ENCODE results near the gene SRXN1.

Gene SRXN1

DNA sequence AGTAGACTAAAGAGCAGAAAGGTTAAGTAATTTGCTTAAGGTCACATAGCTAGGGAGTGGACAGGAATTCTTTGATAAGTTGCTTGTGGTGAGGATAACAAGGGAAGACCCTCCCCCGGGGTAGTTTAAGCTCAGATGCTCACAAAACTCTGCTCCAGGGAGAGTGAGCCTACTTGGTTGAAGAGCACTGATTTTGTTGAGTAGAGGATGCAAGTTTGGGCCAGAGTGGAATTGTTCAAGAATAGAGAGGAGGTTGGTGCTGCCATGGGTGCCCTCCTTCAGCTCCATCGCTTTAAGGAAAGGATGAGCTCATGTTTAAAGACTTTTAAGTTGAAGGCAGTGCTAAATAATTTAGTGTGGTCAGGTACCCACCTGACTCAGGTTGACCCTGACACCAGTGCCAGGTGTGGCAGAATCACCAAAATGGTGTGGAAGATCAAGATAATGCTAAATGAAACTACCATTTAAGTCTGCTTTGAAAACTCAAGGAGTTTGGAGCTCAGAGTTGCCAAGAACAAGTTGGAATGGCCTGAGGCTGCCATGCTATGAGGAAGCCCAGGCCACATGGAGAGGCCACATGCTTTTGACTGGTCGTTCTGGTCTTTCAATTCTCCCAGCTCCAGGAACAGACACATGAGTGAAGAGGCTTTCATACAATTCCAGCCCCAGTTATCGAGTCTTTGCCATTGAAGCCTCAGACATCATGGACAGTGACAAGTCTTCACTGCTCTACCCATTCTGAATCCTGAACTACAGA is 34.9 kb downstream of the SRXN1 start:
- Histone ChIP-seq H3K27me3 (ENCODE audit: insufficient read depth, low read length) (peaks cover 72% of the 10 kb centered on the region), H3K27ac (ENCODE audit: low read depth, low read length) (no peak overlapping the region), H3K4me1 (ENCODE audit: control insufficient read depth, insufficient read depth, low read length, unreplicated experiment) (no peaks in the 10 kb centered on the region), H2AFZ (ENCODE audit: low read length, unreplicated experiment) (no peak overlapping the region), H3K79me2 (ENCODE audit: control insufficient read depth, insufficient read depth, low read length, unreplicated experiment) (no peaks in the 10 kb centered on the region), H3K36me3 (ENCODE audit: insufficient read depth, low read length) (peaks cover 5% of the 10 kb centered on the region; the same call in 1 of the 2 replicates), H3K4me3 (ENCODE audit: low read depth, low read length) (no peak overlapping the region)

DNA sequence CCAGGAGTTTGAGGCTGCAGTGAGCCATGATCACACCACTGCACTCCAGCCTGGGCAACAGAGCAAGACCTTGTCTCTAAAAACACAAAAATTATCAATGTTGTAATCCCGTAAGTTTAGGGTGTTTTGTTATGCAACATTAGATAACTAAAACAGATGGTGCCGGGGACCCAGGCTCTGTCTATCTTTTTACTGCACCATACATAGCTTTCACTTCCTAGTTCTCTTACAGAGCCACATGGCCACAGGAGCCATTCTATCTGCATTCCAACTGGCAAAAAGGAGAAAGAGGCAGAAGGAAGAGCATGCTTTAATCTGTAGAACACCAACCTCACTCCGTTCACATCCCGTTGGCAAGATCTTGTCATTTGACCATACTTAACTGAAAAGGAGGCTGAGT is 37.5 kb downstream of the SRXN1 start:
- no peak overlapping the region for H2AFZ ChIP-seq (ENCODE audit: low read length, unreplicated experiment)
- H3K4me3 ChIP-seq (ENCODE audit: low read depth, low read length) = no peak overlapping the region
- no peaks in the 10 kb centered on the region for H3K4me1 ChIP-seq (ENCODE audit: control insufficient read depth, insufficient read depth, low read length, unreplicated experiment)
- peaks cover 89% of the 10 kb centered on the region for H3K27me3 ChIP-seq (ENCODE audit: insufficient read depth, low read length)
- peaks cover 5% of the 10 kb centered on the region; the same call in 1 of the 2 replicates for H3K36me3 ChIP-seq (ENCODE audit: insufficient read depth, low read length)
- H3K27ac ChIP-seq (ENCODE audit: low read depth, low read length) = no peak overlapping the region
- no peaks in the 10 kb centered on the region for H3K79me2 ChIP-seq (ENCODE audit: control insufficient read depth, insufficient read depth, low read length, unreplicated experiment)

DNA sequence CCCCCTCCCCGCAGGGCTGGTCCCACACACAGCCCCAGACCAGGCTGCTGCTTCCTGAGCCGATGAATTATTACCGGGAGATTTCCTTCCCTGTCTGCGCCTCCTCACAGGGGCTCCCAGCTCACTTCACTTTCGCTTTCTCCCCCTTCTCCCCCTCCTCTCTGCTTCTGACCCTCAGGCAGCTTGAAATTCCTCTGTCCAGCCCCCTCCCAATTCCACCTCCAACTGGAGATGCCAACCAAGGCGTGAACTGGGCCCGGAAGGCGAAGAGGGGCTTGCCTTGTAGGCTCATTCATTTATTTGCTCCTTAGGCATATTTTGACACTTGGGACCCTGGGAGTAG is 41.2 kb downstream of the SRXN1 start:
- H3K4me1 ChIP-seq (ENCODE audit: control insufficient read depth, insufficient read depth, low read length, unreplicated experiment) = no peaks in the 10 kb centered on the region
- H3K27me3 ChIP-seq (ENCODE audit: insufficient read depth, low read length) = peaks cover 76% of the 10 kb centered on the region
- no peak overlapping the region for H2AFZ ChIP-seq (ENCODE audit: low read length, unreplicated experiment)

DNA sequence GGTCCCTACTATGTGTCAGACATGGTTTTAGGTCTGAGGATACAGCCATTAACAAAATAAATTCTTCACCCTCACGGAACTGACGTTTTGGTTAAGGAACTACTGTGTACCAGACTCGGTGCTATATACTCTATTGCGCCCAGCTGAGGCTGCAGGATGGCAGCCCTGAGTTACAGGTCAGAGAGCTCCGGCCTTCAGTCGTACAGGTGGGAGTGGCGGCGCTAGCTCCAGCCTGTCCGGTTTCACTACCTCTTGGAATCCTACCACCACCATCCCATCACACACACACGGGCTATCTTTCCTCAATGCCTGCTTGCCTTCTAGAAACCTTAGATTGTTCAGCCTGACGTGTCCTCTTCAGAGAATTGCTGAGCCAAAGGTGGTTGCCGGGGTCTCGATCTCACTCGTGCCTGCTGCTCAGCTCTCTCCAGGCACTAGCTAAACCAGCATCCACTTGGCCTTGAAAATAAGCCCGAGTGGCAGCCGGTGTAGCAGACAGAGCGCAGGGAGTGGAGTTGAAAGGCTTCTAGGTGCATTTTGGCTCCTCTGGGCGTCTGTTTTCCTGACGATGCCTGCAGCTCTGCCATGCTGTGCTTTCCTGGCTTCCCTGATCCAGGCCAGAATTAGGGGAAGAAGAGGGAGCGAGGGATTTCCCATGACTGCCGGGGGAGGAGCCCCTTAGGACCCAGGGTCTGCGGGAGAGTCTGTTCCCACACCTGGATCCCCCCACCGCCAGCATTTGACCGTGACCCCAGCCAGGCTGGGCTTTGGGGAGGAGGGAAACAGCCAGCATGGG is 41.8 kb downstream of the SRXN1 start:
- Histone ChIP-seq H3K4me1 (ENCODE audit: control insufficient read depth, insufficient read depth, low read length, unreplicated experiment) (no peaks in the 10 kb centered on the region), H3K4me3 (ENCODE audit: low read depth, low read length) (no peak overlapping the region), H3K36me3 (ENCODE audit: insufficient read depth, low read length) (no peaks in the 10 kb centered on the region), H3K27me3 (ENCODE audit: insufficient read depth, low read length) (peaks cover 71% of the 10 kb centered on the region), H3K79me2 (ENCODE audit: control insufficient read depth, insufficient read depth, low read length, unreplicated experiment) (no peaks in the 10 kb centered on the region), H2AFZ (ENCODE audit: low read length, unreplicated experiment) (no peak overlapping the region), H3K27ac (ENCODE audit: low read depth, low read length) (no peak overlapping the region)

More for the DNA sequence above, 41.2 kb downstream of the SRXN1 start:
- no peaks in the 10 kb centered on the region for H3K79me2 ChIP-seq (ENCODE audit: control insufficient read depth, insufficient read depth, low read length, unreplicated experiment)
- H3K36me3 ChIP-seq (ENCODE audit: insufficient read depth, low read length) = no peaks in the 10 kb centered on the region
- no peak overlapping the region for H3K27ac ChIP-seq (ENCODE audit: low read depth, low read length)
- no peak overlapping the region for H3K4me3 ChIP-seq (ENCODE audit: low read depth, low read length)

DNA sequence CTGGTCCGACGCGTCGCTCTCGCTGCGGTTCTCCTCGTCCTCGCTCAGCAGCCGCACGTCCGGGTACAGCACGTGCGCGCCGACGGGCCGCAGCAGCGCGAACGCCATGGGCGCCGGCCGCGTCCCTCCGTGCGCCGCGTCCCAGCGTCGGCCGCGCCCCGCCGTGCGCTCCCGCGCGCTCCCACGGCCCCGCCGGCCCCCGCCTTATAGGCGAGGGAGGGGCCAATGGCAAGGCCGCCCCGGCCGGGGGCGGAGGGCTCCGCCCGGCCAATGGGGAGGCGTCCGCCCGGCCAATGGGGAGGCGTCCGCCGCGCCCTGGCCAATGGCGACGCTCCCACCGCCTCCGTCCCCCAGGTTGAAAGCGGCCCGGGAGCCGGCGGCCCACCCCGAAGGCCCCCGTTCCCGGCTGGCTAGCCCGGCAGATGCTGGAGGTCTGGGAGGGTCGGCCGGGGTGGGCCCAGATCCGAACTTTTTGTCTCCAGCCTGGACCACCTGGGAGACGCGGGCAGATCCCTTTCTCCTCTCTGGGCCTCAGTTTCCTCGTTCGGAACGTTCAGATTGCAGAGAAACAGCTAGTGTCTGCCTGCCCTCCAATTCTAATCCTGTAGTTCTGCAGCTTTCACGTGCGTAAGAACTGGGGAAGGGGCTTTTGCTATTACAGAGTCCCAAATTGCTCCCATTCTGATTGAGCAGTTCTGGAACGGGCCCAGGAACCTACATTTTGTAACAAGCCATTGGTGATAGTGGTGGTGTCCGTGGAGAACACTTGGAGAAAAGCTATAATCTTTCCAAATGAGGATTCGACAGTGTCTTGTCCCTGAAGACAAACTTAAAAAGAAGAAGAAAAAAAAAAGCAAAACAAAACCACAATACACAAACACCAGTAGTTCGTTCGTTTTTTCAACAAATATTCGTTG is 42.6 kb downstream of the SRXN1 start, which contains the start of gene TCF15:
Gene TCF15 (minus strand): TSS at position 180 of the 917 bp plus-strand sequence. CDS start 72 bp downstream, at position 108.
- no peak within 1 kb of the TSS for H3K27ac ChIP-seq (ENCODE audit: low read depth, low read length)
- H3K79me2 ChIP-seq (ENCODE audit: control insufficient read depth, insufficient read depth, low read length, unreplicated experiment) = no peaks in the 10 kb centered on the region
- H3K27me3 ChIP-seq (ENCODE audit: insufficient read depth, low read length) = peaks cover 63% of the 10 kb centered on the region
- no peaks in the 10 kb centered on the region for H3K4me1 ChIP-seq (ENCODE audit: control insufficient read depth, insufficient read depth, low read length, unreplicated experiment)
- no peak within 1 kb of the TSS for H2AFZ ChIP-seq (ENCODE audit: low read length, unreplicated experiment)
- no peaks in the 10 kb centered on the region for H3K36me3 ChIP-seq (ENCODE audit: insufficient read depth, low read length)
- no peak within 1 kb of the TSS for H3K4me3 ChIP-seq (ENCODE audit: low read depth, low read length)

DNA sequence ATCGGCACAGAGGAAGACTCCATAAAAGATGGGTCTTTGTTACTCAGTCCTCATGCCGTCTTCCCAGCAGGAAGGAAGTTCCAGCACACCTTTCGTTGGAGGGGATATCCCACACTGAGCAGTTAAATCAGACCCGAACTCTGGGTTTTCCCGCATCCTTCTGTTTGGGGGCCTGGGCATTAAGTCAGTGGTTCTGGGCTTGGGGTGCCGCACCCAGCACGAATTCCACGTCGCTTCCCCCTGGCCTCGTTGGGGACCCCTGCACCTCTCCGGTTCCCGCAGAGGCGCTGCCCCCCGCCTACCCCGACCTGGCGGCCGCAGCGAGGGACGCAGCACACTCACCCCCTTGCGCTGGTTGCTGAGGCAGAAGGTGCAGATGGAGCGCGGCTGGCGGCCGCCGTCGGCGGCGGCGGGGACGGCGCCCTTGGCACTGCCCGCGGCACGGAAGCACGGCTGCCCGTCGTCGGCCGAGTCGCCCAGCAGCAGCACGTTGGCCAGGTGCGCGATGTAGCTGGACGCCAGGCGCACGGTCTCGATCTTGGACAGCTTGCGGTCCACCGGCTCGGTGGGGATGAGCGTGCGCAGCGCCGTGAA is 43.5 kb downstream of the SRXN1 start:
- Histone ChIP-seq H2AFZ (ENCODE audit: low read length, unreplicated experiment) (no peak overlapping the region), H3K36me3 (ENCODE audit: insufficient read depth, low read length) (no peaks in the 10 kb centered on the region), H3K27ac (ENCODE audit: low read depth, low read length) (no peak overlapping the region), H3K4me3 (ENCODE audit: low read depth, low read length) (no peak overlapping the region), H3K27me3 (ENCODE audit: insufficient read depth, low read length) (peaks cover 56% of the 10 kb centered on the region), H3K79me2 (ENCODE audit: control insufficient read depth, insufficient read depth, low read length, unreplicated experiment) (no peaks in the 10 kb centered on the region), H3K4me1 (ENCODE audit: control insufficient read depth, insufficient read depth, low read length, unreplicated experiment) (no peaks in the 10 kb centered on the region)

DNA sequence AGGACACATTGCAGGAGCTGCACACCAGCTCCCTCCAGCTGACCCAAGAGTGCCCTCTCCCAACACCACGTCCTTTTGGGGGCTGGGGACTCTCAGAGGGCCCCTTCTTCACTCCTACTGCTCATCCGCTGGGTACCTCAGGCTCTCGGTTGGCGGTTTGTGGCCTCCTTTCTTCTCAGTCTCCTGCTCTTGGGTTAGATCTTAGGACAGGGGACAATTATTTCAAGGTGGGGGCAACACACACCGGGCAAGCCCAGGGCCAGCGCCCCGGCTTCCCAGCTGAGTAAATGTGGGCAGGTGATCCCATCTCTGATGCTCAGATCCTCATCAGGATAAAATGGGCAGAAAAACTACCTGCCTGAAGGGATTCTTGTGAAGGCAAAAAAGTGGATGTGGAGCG is 44.0 kb downstream of the SRXN1 start:
- Histone ChIP-seq H3K36me3 (ENCODE audit: insufficient read depth, low read length) (no peaks in the 10 kb centered on the region), H2AFZ (ENCODE audit: low read length, unreplicated experiment) (no peak overlapping the region), H3K79me2 (ENCODE audit: control insufficient read depth, insufficient read depth, low read length, unreplicated experiment) (no peaks in the 10 kb centered on the region), H3K27me3 (ENCODE audit: insufficient read depth, low read length) (peaks cover 54% of the 10 kb centered on the region), H3K27ac (ENCODE audit: low read depth, low read length) (no peak overlapping the region), H3K4me3 (ENCODE audit: low read depth, low read length) (no peak overlapping the region), H3K4me1 (ENCODE audit: control insufficient read depth, insufficient read depth, low read length, unreplicated experiment) (no peaks in the 10 kb centered on the region)

DNA sequence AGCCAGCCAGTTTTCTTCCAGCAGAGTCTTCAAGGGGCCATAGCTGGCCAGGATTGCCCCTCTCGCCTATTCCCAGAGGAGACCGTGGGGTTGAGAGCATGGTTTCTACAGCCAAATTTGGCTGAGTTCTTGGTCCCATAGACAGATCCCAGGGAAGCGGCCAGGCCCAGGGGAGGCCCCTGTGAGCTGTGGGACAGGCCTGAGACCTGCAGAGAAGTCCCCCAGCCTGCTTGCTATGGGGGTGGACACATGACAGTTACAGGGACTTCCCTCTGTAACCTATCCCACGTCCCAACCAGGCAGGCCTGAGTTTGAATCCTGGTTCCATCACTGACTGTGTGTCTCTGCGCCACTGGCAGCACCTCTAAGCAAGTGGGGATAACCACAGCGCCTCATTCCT is 45.5 kb downstream of the SRXN1 start:
- Histone ChIP-seq H3K4me1 (ENCODE audit: control insufficient read depth, insufficient read depth, low read length, unreplicated experiment) (no peaks in the 10 kb centered on the region), H3K79me2 (ENCODE audit: control insufficient read depth, insufficient read depth, low read length, unreplicated experiment) (no peaks in the 10 kb centered on the region), H3K27ac (ENCODE audit: low read depth, low read length) (no peak overlapping the region), H3K4me3 (ENCODE audit: low read depth, low read length) (no peak overlapping the region), H3K27me3 (ENCODE audit: insufficient read depth, low read length) (peaks cover 39% of the 10 kb centered on the region), H3K36me3 (ENCODE audit: insufficient read depth, low read length) (no peaks in the 10 kb centered on the region), H2AFZ (ENCODE audit: low read length, unreplicated experiment) (no peak overlapping the region)

DNA sequence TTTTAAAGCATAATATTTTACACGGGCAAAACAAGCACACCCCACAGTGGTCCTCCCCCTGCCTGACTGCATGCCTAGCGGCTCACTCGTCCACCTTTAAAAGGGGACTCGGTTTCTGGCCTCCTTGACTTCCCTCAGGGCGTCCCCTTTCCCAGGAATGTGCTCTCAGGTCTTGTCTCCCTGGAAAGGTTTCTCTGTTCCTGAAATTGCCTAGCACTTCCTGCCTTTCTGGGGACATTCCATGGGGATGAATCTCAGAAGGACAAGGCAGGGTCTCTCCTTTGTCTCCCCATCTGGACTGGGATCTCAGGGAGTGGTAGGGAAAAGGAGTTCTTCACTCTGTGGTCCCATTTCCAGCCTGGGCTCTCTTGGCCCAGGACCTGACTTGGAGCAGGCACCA is 47.8 kb downstream of the SRXN1 start:
- Histone ChIP-seq H3K27me3 (ENCODE audit: insufficient read depth, low read length) (peaks cover 17% of the 10 kb centered on the region), H3K4me1 (ENCODE audit: control insufficient read depth, insufficient read depth, low read length, unreplicated experiment) (no peaks in the 10 kb centered on the region), H3K27ac (ENCODE audit: low read depth, low read length) (no peak overlapping the region), H3K79me2 (ENCODE audit: control insufficient read depth, insufficient read depth, low read length, unreplicated experiment) (no peaks in the 10 kb centered on the region), H3K36me3 (ENCODE audit: insufficient read depth, low read length) (no peaks in the 10 kb centered on the region), H2AFZ (ENCODE audit: low read length, unreplicated experiment) (no peak overlapping the region), H3K4me3 (ENCODE audit: low read depth, low read length) (no peak overlapping the region)

DNA sequence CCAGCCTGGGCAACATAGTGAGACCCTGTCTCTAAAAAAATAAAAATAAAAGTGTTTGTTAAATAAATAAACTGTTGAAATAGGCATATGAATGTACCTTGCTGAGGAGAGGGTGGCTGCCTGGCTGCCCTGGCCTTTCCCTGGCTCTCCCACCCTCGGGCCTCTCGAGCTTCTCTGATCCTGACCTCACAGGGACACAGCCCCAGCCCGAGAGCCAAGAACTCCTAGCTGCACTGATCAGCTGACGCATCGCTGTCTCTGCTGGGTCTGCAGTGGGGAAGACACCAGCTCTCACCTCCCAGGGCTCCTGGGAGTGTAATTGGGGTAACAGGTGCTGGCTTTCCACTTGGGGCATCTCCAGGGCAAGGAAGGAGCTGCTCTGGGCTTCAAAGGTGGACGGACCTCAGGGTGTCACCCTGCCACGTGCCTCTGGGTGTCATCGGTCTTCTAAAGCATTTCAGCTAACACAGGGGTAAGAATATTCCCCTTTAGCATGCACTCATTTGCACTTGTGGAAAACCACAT is 49.8 kb downstream of the SRXN1 start:
- Histone ChIP-seq H3K27me3 (ENCODE audit: insufficient read depth, low read length) (0 out of 2 replicates have a peak, but pooled peaks cover under 1% of the 10 kb centered on the region), H3K27ac (ENCODE audit: low read depth, low read length) (no peak overlapping the region), H3K79me2 (ENCODE audit: control insufficient read depth, insufficient read depth, low read length, unreplicated experiment) (no peaks in the 10 kb centered on the region), H3K4me3 (ENCODE audit: low read depth, low read length) (no peak overlapping the region), H3K36me3 (ENCODE audit: insufficient read depth, low read length) (no peaks in the 10 kb centered on the region), H2AFZ (ENCODE audit: low read length, unreplicated experiment) (no peak overlapping the region), H3K4me1 (ENCODE audit: control insufficient read depth, insufficient read depth, low read length, unreplicated experiment) (no peaks in the 10 kb centered on the region)
